HG02623 (cell line): ENCODE measurements around the gene GRAP2.

ENCODE experiments used
- ATAC-seq: cut with Tn5 transposase; IDR thresholded peaks from one replicate; pipeline ENCODE4 v1.9.1; 2021; ENCODE audit warnings: moderate library complexity; ENCODE audit not compliant: unreplicated experiment

The GRAP2 gene

GRCh38 chr22:40008726-40009291 is 107.9 kb downstream of the GRAP2 start:
- ATAC-seq = no peak

DNA sequence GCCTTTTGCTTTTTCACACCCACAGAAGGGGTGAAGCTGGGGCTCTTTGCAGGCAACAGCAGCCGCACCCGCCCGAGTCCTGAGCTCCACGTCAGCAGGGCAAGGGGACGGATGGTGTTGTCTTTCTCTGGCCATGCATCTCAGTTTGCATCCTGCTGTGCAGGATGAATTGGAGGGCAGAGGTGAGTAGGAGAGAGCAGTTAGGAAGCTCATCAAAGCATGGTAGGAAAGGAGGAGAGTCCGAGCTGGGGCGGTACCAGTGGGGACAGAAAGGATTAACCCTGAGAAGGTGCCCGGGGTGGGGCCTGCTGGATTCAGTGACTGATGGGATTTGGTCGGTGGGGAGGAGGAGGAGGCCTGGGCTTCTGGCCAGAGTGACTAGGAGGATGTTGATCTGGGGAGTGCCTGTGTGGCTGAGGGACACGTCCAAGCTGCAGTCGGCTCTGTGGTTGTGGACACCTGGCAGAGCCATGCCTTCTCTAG is 108.4 kb downstream of the GRAP2 start:
- no peak for ATAC-seq

DNA sequence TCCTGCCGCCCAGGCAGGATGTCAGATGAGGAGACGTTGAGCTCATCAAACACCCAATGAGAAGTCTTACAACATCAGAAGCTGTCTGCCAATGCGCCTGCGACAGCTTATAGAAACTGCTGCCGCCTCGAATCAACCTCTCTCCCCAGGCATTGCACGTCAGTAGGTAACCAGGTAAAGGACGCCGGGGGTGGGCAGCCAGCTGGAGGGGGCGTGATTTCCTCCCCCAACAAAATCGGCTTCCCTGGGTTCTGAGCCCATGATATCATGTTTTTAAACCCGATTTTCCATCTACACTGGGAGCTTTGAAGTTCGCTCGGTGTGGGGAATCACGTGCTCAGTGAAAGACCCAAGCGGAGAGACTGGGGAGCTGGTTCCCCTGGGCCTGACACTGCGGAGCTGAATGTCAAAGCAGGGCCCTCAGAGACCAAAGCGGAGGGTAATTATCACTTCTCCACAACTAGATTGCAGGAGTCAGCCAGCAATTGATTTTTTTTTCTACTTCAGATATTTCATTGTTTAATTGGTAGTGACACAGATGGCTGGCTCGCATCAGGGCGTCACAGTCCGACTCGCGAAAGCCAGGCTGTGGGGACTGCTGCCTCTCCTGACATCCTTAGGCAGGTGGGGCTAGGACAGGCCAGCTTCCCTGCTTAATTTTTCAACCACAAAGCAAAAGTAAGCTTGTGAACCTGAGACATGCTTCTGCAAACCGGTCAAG is 109.2 kb downstream of the GRAP2 start:
- no peak for ATAC-seq

DNA sequence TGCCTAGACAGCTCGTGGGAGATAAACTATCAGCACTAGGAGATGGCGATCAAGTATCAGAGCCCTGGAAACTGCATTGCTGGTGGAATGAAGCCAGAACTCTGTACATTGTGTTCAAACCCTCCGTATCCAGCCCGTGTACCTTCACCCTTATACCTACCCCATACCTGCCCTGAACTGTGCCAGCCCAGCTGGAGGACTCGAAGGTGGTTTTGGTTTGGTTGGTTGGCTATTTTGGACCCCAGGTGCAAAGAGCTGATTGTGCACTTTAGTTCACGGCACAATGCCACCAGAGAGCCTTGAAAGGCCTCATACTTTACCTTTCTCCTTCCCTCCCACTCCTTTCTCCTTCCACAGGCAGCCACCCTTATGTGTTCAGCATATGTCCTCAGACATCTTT is 109.9 kb downstream of the GRAP2 start:
- ATAC-seq = no peak

DNA sequence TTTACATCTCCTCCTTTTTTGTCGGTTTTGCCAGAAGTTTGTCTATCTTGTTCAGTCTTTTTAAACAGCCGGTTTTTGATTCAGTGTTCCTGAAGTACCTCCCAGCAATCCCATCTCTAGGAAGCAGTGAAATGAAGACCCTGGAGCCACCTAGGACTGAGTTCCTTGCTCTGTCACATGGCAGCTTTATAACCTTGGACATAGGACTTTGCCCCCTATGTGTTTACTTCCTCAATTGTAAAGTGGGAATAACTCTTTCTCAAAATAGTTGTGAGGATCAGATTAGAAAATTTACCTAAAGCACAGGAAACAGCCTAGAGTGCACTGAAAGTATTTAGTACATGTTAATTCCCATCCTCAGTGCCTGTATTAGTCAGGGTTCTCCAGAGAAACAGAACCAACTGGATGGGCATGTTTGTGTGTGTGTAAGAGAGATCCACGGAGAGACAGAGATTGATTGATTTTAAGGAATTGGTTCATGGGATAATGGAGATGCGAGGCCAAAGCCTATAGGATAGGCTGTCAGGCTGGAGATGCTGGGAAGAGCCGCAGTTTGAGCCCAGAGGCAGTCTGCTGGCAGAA is 113.9 kb downstream of the GRAP2 start:
- ATAC-seq = no peak

- no peak for ATAC-seq
Measured at GRCh38 chr22:40015358-40015976, 114.6 kb downstream of the GRAP2 start.

DNA sequence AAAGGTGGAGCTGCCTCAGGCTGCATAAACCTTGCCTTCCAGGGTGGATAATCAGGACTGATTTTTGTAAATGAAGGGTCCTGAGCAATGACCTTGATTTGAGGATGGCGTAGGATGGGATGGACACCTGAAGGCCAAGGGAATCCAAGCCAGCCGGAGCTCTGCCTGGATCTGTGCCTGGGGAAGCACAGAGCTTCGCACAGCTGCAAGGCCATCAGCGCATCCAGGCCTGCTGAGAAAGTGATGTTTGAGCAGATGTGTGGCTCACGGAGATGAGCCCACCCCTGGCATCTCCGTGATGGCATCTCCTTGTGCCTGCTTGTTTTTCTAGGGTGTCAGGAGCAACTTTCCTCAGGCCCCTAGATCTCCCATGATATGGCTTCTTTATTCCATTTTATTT is 117.2 kb downstream of the GRAP2 start:
- ATAC-seq = no peak

GRCh38 chr22:40019100-40019499 is 118.2 kb downstream of the GRAP2 start:
- no peak for ATAC-seq

DNA sequence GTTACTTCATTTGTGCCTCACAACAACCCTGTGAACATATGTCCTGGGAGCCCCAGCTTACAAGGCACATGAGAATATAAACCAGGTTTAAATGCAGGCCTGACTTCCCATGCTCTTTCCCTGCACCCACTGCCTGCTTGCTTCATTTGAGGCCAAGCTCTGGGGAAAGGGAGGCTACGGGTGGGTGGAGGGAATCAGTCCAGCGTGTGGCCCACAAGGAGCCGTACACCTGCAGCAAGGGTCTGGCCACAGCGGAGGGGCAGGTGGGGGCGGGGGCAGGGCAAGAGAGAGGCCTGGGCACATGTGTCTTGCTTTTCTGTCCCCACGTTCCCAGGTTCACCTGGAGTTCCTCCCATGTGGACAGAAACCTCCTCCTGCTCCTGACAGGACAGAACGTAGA is 120.1 kb downstream of the GRAP2 start:
- no peak for ATAC-seq

DNA sequence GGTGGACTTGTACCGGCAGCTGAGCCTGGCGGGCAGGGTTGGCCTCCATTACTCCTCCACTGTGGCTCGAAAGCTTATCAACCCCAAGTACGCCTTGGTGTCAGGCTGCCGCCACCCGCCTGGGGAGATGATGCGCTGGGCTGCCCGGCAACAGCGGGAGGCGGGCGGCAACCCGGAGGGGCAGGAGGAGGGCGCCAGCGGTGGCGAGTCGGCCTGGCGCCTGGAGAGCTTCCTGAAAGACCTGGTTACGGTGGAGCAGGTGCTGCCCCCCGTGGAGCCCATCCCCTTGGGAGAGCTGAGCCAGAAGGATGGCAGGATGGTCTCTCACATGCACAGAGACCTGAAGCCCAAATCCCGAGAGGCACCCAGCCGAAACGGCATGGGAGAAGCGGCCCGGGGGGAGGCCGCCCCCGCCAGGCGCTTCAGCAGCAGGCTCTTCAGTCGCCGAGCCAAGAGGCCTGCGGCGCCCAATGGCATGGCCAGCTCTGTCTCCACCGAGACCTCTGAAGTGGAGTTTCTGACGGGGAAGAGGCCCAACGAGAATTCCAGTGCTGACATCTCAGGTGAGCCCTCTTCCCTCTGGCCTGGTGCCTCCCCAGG is 120.6 kb downstream of the GRAP2 start:
- no peak for ATAC-seq

DNA sequence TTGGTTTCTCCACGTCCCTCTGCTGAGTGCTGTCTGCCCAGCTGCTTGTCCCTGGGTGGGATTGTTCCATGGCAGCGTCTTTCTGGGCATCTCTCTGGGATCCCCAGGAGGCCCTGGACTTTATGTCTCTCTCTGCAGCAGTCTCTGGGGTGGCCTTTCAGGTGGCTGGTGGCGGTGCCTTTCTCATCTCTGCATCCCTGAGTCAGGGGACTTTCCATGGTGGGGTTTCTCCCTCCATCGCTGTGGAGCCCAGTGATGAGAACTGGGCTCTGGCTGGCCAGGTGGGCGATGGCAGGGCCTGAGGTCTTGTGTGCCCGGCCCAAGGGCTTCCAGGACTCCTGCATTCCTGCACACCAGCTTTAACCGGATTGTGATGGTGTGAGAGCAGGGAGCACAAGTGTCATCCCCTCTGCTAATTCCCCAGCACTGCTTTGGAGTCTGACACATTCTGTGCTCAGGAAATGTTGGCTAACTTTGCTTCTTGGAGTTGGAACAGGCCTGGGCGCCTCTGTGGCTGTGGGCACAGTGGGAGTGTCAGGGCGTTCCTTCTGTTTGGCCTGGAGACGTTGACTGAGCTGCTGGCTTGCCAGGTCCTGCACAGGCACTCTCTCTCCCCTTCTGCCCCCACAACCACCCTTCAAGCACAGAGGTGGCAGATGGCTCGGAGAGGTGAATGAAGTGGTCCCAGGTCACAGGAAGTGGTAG is 121.8 kb downstream of the GRAP2 start:
- ATAC-seq = no peak
